ENCODE measurements around the gene ATXN1.
A peak's percentile ranks its signal among the peaks of the same experiment; 100 is the strongest.

The ATXN1 gene

DNA sequence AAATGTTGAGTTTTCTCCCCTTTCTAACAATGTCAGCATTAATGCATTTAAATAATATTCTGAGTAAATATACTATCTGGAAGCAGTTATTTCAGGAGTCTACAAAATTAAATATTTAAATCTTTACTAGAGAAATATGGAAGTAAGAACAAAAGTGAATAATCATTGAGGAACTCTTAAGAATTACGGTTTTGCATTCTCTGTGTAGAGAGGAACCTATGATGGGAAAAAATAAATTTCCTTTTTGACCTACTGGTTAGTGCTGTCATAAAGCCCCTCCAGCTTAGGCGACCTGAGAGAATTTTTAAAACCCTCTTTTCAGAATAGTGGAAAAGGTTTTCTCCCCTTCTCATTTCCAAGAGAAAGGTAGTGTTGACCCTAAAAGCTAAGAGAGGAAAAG, 64.8 kb downstream of the ATXN1 start:
- DNase-seq = no peak

DNA sequence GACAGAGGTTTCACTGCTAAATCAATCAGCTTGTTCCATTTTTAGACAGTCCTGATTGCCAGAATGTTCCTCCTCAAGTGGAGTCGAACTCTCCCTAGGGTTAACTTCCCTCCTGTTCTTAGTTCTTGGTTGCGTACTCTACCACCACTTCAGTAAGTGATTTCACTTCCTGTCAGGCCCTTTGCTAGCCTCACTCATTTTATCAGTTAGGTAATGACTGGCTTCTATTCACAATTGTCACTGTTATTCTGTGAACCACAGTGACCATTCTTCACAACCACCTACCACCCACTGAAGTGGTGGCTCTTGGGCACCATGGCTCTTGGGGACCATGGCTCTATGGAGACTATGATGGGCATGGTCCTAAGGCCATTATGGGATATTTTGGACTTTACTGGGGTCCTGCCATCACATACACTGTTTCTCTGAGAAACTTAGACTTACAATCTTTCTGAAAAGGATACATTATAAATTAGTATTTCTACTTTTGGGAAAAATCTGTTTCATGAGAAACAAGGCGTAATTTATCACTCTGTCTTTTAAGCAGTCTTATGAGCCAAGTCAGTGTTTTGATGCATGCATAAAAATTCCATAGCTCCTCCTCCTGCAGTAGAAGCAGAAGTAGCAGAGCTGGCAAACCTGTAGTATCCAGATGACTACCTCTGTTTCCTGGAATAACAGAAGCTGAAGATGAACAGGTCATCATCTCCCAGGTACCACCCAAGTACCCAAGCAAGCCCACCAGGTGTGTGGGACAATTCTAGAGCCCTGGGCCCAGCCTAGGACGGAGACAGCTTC, 66.3 kb downstream of the ATXN1 start:
- no peak for DNase-seq

DNA sequence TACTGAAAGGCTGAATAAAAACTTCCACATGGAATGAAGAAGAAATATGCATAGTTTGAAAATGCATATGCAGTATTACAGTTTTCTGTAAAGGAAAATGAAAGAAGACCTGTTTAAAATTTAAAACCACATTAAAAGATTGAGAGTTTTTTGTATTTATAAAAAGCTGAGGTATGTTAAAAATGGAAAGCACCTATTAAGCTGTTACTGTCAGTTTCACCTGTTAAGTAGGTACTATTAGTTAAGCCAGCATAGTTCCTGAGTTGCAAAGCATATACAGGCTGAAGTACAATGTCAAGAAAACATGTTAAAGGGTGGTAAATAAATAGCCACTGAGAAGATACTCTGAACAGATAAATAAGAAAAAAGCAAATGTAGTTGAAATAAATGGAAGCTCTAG, 69.9 kb downstream of the ATXN1 start:
- no peak for DNase-seq

GRCh38 chr6:16690608-16691142, 70.6 kb downstream of the ATXN1 start:
- no peak for DNase-seq

DNA sequence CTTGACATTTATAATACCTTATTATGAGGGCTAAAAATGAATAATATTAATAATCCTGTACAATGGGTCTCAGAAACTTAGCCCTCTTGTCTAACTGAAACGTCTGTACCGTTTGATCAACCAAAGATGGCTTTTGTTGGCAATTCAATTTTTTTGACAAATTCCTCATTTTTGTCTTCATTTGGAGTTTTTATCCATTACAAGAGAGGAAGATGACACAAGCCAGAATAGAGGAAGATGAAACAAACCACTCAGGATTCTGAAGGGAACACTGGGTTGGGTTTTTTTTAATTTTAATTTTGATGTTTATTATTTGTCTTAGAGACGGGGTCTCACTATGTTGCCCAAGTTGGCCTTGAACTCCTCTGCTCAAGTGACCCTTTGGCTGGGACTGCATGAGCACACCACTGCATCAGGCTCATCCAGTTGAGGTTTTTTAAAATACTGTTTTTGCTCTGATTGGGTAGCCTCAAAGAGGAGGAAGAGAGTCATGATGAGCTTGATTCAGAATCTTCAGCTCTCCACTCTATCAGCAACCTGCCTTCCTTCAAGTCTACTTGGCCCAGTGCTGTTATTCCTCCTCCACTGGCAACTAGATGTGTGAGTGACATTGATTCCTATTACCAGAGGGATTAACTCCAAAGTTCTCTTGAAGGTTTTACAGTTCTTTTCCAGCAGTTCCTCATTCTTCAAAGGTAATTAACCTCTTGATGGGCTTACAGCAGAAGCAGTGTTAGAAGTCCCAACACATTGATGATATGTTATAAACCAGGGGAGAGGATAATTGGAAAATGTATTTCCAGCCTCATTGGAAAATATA, 71.3 kb downstream of the ATXN1 start:
- DNase-seq = no peak

- no peak for DNase-seq
Measured at GRCh38 chr6:16688984-16689636, 72.2 kb downstream of the ATXN1 start.

DNA sequence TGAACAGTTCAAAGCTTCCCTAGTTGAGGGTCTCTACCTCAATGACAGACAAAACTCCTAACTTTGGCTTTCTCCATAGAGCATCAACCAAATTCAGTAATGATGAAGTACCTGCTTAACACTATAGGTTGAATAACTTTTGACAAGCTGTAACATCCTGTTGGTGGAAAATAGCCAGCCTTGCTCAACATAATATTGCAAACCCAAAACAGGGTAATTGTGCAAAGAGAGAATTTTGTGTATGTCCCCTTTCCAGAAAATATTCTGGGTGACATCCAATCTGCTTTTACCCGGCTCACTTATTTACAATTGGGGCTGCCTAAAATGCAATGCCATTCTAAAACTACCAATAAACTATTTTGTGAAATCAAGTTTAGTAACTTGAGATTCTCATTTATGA, 72.8 kb downstream of the ATXN1 start:
- DNase-seq = no peak

DNA sequence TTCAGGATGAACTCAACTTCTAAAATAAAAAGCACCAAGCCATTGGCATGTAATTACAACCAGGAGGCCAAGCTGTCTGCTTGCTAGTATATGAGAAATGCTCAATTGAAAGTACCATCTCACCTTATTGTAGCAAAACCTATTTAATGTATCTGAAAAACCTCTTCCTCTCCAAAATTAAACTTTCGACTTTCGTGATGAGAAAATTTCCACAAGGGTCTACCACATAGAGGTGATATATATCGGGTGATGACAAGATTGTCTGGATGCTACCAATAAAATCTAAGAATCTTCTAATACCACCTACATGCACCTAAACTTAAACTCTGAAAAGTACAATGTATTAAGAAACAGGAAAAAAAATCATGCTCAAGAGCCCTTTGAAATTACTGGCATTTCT, 74.2 kb downstream of the ATXN1 start:
- no peak for DNase-seq

- no peak for DNase-seq
Measured at GRCh38 chr6:16684896-16685554, 76.2 kb downstream of the ATXN1 start.

DNA sequence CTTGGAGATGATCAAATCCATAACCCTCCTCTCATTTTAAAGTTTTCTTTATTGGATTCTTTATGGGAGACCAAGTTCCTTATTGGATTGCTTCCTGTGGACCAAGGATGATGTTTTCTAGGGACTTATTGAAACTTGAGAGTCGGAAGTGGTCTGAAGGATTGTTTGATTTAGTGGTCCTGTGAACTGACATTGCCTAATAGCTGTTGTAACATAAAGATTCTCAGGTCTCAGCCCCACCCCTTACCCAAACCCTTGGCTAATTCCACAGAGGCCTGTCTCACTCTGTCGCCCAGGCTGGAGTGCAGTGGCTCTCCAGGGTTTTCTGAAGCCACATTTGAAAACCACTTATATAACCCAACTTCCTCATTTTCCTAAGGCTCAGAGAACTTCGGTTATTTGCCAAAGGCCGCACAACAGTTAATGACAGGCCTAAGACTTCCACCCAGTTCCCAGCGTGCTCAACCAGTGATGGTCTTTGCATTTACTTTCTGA, 77.0 kb downstream of the ATXN1 start:
- DNase-seq = peak in 1 of 3 experiments; percentile 20

GRCh38 chr6:16683641-16684194, 77.5 kb downstream of the ATXN1 start:
- no peak for DNase-seq

GRCh38 chr6:16681260-16681873, 79.9 kb downstream of the ATXN1 start:
- peak in 1 of 3 experiments; percentile 64 for DNase-seq

GRCh38 chr6:16679050-16679449, 82.2 kb downstream of the ATXN1 start:
- DNase-seq = no peak

DNA sequence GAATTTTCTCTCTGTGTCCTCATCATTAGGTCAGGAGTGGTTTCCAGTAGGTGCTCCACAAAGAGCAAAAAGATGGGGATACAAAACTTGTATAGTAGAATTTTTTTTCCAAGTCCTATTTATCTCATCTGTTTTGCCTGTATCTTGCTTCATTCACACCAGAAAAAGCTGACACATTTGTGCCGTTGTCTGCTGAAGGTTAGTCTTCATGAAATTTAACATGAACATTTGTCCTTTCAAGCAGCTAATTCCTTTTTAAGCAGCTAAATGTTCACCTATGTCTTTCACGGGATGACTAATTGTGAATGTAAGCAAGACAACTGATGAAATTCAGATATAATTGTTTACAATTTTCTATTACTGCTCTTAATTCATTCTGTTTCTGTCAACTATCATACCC, 83.8 kb downstream of the ATXN1 start:
- DNase-seq = no peak

DNA sequence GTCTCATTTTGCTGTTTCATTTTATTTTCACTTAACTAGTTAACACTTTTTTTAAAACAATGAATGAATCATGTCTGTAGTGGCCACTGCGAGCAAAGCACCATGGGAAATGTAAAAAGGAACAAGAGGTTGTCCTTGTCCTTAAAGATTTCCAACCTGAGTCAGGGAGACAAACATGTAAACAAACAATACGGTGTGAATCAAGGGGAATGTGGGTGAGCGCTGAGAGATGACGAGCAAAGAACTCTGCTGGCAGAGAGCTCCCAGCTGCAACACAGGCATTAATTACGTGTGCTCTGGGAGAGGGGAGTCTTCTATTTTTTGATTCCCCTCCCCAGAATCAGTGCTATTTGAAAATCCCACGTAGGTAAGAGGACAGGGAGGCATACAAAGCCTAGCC, 84.3 kb downstream of the ATXN1 start:
- DNase-seq = peak in 1 of 3 experiments; percentile 32

- no peak for DNase-seq
Measured at GRCh38 chr6:16676376-16676775, 84.9 kb downstream of the ATXN1 start.

DNA sequence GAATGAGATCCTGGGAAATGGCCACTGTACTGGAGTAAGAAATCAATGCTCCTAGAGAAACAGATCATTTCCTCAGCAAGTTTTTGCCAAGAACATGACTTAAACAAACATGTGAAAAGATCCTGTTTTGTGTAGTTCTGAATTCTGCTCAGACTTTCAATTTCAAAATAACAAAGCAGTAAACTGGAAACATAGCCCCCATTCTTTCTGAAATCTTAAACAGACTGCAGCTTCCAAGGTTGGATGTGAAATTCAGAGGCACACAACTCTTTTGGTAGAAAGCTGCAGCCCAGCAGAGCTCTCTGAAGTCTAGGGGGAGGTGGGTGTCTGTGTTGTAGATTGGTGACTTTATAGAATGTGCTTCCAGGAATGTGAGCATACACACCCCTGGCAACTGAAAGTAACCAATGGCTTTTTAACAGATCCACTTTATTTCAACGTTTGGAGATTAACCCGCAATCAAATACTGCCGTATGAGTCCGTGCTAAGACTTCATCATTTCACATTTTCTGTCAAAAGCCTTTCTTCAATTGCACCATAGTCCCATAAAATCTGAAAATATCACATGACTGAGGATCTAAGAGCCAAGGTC, 86.4 kb downstream of the ATXN1 start:
- DNase-seq = no peak

GRCh38 chr6:16673011-16673797, 88.1 kb downstream of the ATXN1 start:
- no peak for DNase-seq

DNA sequence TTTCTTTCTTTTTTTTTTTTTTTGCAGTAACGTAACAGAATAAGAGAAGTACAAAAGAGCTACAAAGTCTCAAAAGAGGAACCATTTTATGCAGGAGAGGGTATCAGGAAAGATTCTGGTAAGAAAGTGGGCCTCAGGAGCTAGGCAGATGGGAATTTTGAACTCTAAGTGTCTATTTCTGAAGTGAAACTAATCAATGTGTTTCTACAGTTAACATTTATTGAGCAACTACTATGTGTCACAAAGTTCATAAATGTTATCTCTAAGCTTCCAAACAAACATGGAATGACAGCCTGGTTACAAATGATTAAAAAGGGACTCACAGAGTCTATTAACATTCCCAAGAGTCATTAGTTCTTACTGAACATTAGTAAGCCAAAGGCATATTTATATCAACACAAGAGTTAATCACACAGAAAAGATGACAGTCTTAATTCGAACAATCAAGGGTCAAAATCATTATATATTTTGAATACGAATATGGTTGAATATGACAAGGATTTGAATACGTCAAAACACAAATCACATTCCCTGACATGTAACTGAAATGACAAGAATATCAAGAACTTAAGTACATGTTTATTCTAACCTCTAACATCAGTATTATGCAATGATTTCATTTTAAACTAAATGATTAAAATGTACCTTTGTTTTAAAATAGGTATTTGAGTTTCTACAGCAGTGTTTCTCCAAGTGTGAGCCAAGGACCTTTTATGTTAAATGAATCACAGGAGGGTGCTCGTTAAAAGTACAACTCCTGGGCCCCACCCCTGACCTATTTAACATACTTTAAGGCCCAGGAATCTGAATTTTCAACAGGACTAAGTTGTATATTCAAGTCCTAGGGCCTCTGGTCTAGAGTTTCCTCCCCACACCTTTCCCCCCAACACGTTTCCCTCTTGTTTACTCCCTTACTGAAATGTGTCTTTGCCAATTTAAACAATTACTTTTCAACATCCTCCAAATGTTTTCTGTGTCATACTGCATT, 89.7 kb downstream of the ATXN1 start:
- DNase-seq = no peak
